ENCODE results near the gene PTPRC.

The PTPRC gene

DNA sequence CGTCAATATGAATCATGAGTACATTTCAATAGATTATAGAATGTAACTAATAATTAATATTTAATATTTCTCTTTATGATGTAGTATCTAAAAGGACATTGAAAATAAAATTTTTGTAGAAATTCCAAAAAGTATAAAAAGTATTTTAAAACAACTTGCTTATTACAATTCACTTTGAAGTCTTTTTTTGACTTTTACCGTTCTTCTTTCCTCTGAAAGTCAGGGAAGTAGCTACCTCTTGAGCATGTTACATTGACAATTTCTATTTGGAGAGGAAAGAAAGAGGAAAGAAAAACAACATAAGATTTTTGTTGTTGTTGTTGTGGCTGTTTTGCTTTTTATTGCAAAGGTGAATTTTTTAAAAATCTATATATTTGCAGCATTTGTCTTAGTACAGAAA lies 1.3 kb downstream of the PTPRC start:
- no peak for DNase-seq (ENCODE audit: low read depth in 1 of 2, low spot score in 1 of 2)
- in situ Hi-C loops (cut with HindIII; ENCODE audit: low pct_unique_long_range_greater_than_20kb, low sequenced_read_pairs) = no loop called here
- no peak for TF ChIP-seq JUND (IDR thresholded peaks at IDR 0.05; ENCODE audit: low read depth)

DNA sequence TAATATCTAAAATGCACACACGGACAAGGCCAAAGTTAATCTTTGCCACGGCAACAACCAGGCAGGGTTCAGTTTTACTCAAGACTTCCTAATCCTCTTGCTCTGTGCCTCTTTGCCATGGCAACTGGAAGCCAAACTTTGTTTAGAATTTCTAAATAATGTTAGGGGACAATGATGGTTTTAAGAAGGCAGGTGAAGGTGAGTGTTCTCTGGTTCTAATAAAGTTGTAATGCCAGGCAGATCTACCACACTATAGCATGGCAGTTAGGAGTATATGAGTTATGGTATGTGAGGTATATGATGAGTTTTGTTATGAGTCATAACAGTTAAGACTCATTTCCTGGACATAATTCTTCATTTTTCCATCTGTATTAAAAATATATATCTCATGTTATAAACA lies 2.7 kb downstream of the PTPRC start:
- in situ Hi-C loops (cut with HindIII; ENCODE audit: low pct_unique_long_range_greater_than_20kb, low sequenced_read_pairs) = no loop called here
- DNase-seq (ENCODE audit: low read depth in 1 of 2, low spot score in 1 of 2) = no peak
- TF ChIP-seq JUND (IDR thresholded peaks at IDR 0.05; ENCODE audit: low read depth) = no peak

- no peak for DNase-seq (ENCODE audit: low read depth in 1 of 2, low spot score in 1 of 2)
- in situ Hi-C loops (cut with HindIII; ENCODE audit: low pct_unique_long_range_greater_than_20kb, low sequenced_read_pairs) = no loop called here
- no peak for TF ChIP-seq JUND (IDR thresholded peaks at IDR 0.05; ENCODE audit: low read depth)
Measured at GRCh38 chr1:198641966-198642668, 3.3 kb downstream of the PTPRC start.

DNA sequence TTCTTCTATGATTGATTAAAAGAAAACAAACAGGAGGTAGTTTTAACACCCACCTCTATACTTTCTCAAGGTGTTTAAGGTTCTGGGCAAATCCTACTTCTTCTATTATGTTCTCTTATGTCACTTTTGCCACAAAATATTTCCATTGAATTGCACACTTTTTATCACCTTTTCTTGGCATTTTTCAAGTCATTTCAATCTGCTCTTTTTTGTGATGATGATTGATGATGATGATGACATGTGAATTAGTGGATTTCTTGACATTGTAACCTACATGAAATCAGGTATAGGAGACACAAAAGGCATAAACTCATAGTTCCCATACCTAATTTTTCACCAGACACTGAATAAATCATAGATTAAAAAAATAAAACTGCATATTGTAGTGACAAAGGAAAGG lies 4.1 kb downstream of the PTPRC start:
- in situ Hi-C loops (cut with HindIII; ENCODE audit: low pct_unique_long_range_greater_than_20kb, low sequenced_read_pairs) = no loop called here
- no peak for TF ChIP-seq JUND (IDR thresholded peaks at IDR 0.05; ENCODE audit: low read depth)
- no peak for DNase-seq (ENCODE audit: low read depth in 1 of 2, low spot score in 1 of 2)

DNA sequence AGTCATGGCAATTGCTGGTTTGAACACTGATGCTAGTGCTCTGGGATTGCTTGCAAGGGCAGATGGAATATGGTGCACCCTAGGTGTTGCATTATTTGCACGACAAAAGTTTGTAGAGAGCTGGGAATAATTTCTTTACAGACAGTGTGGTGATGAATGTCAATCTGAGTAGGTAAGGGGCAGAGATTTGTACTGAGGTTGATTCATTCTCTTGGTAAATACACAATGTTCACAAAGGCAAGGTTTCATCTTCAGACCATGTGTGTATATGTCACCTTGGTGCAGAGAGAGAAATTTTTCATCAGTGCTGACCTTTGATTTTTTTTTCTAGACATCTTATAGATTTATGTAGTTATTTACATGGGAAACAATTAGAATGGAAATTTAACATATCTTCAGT lies 5.0 kb downstream of the PTPRC start:
- DNase-seq (ENCODE audit: low read depth in 1 of 2, low spot score in 1 of 2) = no peak
- in situ Hi-C loops (cut with HindIII; ENCODE audit: low pct_unique_long_range_greater_than_20kb, low sequenced_read_pairs) = no loop called here
- no peak for TF ChIP-seq JUND (IDR thresholded peaks at IDR 0.05; ENCODE audit: low read depth)

DNA sequence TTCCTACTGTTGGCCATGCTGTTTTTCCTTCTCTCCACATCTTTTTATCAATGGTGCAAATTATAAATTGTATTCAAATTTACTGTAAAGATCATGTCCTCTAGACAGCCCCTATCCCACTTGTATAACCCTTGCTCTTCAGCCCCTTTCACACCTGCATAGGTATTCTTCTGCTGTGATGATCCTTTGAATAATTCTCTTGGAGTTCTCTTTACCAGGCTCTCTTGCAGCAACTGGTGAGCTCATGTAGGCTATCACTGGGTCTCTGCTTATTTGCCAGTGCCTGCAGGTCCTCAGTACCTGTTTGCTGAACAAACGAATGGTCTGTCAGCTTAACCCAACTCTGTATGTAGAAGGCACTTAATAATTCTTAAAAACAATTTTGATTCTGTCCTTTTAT lies 8.2 kb downstream of the PTPRC start:
- no peak for DNase-seq (ENCODE audit: low read depth in 1 of 2, low spot score in 1 of 2)
- in situ Hi-C loops (cut with HindIII; ENCODE audit: low pct_unique_long_range_greater_than_20kb, low sequenced_read_pairs) = no loop called here
- TF ChIP-seq JUND (IDR thresholded peaks at IDR 0.05; ENCODE audit: low read depth) = no peak

DNA sequence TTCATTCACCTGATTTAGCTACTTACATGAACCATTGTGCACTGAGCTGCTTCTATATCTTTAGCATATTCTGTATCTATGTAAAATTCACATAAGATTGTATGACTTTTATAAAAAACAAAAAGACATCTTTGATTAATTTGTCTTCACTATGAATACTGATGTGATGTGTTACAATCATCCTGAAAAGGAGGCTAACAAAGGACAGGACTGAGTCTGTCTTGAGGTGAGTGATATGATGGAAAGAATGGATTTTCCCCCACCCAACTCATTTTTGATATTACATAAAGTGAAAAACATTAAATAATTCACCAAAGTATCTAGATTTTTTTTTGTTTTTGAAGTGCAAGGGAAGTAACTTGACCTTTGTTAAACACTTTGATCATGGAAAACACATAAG lies 9.8 kb downstream of the PTPRC start:
- DNase-seq (ENCODE audit: low read depth in 1 of 2, low spot score in 1 of 2) = no peak
- in situ Hi-C loops (cut with HindIII; ENCODE audit: low pct_unique_long_range_greater_than_20kb, low sequenced_read_pairs) = no loop called here
- no peak for TF ChIP-seq JUND (IDR thresholded peaks at IDR 0.05; ENCODE audit: low read depth)

DNA sequence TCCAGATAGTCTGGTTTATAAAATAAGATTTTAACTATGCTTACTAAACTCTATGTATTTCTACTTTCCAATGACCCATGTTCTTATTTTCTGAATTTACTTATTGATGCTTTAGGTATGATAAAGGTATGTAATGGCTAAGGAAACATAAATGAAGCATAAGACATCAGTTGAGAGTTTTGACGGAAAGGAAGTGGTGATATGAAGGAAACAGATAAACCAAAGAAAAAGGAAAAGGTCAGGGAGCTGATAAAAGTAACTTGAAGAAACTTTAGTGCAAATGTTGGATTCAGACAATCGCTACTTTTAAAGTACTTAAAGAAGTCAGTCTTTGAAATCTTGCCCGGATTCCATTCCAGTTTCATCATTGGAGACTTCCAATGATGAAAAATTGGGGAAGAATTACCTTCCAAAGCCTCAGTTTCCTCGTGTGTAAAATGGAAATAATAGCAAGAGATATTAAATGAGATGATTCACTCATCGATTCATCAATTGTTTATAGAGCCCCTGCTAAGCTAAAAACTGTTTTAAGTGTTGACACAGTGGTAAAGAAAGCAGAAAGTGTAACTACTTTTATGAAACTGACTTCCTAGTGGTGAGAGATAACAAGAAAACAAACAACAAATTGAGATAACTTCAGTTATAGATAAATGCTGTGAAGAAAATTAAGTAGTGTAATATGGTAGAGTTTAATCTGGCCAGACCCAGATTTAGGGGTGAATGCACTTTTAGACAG lies 10.6 kb downstream of the PTPRC start:
- TF ChIP-seq JUND (IDR thresholded peaks at IDR 0.05; ENCODE audit: low read depth) = no peak
- in situ Hi-C loops (cut with HindIII; ENCODE audit: low pct_unique_long_range_greater_than_20kb, low sequenced_read_pairs) = no loop called here
- DNase-seq (ENCODE audit: low read depth in 1 of 2, low spot score in 1 of 2) = no peak

DNA sequence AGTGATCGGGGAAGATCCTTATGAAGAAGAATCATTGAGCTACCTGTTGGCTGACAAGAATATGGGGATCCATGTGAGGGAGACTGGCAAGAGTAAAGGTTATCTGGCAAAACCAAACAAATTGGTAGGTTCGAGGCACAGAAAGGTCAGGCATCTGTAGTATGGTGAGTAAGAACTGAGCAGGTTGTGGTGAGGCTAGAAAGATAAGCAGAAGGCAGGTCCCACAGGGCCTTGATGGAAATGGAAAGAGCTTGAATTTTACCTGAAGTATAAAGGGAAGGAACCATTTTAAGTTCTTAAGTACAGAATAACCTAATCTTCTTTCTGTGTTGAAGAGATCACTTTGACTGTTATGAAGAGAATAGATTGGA lies 11.1 kb downstream of the PTPRC start:
- in situ Hi-C loops (cut with HindIII; ENCODE audit: low pct_unique_long_range_greater_than_20kb, low sequenced_read_pairs) = no loop called here
- no peak for TF ChIP-seq JUND (IDR thresholded peaks at IDR 0.05; ENCODE audit: low read depth)
- no peak for DNase-seq (ENCODE audit: low read depth in 1 of 2, low spot score in 1 of 2)

GRCh38 chr1:198650506-198650905 lies 11.7 kb downstream of the PTPRC start:
- DNase-seq (ENCODE audit: low read depth in 1 of 2, low spot score in 1 of 2) = no peak
- TF ChIP-seq JUND (IDR thresholded peaks at IDR 0.05; ENCODE audit: low read depth) = no peak
- in situ Hi-C loops (cut with HindIII; ENCODE audit: low pct_unique_long_range_greater_than_20kb, low sequenced_read_pairs) = no loop called here

DNA sequence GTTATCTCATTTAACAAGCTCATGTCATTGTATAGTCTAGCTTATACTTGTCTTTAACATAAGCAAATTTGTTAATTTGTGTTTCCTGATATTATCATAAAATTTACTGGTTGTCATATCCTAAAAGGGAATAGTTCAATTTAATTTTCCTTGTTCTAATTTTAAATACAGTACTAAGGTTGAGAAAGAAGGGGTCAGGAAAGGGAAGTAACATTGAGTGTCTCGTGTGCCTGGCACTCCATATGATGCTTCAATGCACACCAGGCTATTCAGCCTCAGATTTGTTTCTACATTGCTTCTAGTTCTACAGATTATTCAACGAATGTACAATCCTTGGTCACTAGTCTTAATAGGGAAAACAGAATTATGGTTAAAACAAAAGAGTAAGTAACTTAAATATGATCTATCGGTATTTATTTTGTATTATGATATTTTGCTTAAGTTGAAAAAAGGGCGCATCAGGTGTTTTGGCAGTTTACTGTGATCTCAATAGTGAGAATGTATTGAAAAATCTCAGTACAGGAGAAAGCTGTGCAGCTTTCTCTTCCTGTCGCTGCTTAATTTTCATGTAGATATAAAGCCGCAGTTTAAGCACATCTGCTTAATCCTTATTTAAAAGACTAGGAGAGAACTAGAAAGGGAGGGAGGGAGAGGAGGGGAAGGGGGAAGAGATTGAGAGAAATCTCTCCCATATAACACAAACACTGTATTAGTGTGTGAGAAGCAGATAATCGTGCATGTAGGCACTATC lies 13.0 kb downstream of the PTPRC start:
- in situ Hi-C loops (cut with HindIII; ENCODE audit: low pct_unique_long_range_greater_than_20kb, low sequenced_read_pairs) = no loop called here
- TF ChIP-seq JUND (IDR thresholded peaks at IDR 0.05; ENCODE audit: low read depth) = no peak

DNA sequence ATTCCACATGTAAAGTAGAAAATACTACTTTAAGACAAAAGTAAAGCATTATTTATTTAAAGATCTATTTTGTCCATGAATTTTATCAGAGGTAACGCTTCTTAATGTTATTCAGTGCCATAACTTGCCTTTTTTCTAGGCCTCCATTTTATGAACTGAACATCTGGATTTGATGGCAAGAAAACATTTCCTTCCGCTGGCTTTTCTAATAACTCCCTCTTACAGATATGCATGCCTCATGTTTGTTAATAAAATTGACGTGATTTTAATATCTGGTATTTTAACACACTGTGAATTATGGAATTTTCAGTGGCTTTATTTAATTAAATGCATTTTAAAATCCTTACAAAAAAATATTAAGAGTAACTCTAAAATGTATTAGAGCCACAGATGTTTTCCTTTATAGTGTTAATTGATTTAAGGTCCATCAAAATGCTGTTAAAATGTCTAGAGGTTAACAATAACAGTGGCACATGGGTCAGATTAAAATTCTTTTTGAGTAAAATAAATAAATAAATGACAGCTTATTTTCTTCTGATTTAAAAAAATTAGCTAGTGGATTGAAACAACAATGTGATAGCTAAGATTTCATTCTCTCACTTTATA lies 15.1 kb downstream of the PTPRC start:
- in situ Hi-C loops (cut with HindIII; ENCODE audit: low pct_unique_long_range_greater_than_20kb, low sequenced_read_pairs) = no loop called here
- no peak for TF ChIP-seq JUND (IDR thresholded peaks at IDR 0.05; ENCODE audit: low read depth)
- no peak for DNase-seq (ENCODE audit: low read depth in 1 of 2, low spot score in 1 of 2)

More for the DNA sequence above, 13.0 kb downstream of the PTPRC start:
- DNase-seq (ENCODE audit: low read depth in 1 of 2, low spot score in 1 of 2) = no peak

All from T47D (cell line).